HCT116 (cell line): ENCODE measurements around the gene PRKCQ. TPM values are rescaled to one million over a fixed set of nuclear protein-coding genes. Genes with fewer than 3 reads are reported as not detected.

Experiments
- ATAC-seq: fragments of 200-7000 bp; cut with Tn5 transposase; 2 replicates; pipeline ENCODE4 v1.9.1; 2020; ENCODE audit warnings: mild to moderate bottlenecking, moderate library complexity
- BruUV-seq: library from RNA; stranded (reverse); fragments of 400-500 nt; replicated peaks from 2 replicates; lab custom pipeline; 2021; lab: Mats Ljungman, UMichigan
- CTCF ChIA-PET: fragments of 300-600 bp; sonication (Branson Sonifier 250); formaldehyde crosslinking; loops from one replicate; lab custom pipeline; 2021; ENCODE audit warnings: antibody characterized with exemption; lab: Charles Lee
- POLR2A ChIA-PET: fragments of 300-600, 350-600 bp; sonication (Branson Sonifier 250); formaldehyde crosslinking; loops from one replicate; lab custom pipeline; 2021; ENCODE audit warnings: antibody characterized with exemption; lab: Charles Lee
- RAD21 ChIA-PET, 2 experiments: fragments of 300-600 bp; sonication (Branson Sonifier 250); formaldehyde crosslinking; loops; one replicate each; lab custom pipeline; 2023; ENCODE audit warnings: low total read pairs in 2 of 2; ENCODE audit not compliant: uncharacterized antibody in 2 of 2, unreplicated experiment in 2 of 2, low non-redundant PET in 1 of 2; lab: Charles Lee
- DNase-seq: peaks from one replicate; pipeline ENCODE4 v3.0.0-alpha.2; 2010; ENCODE audit warnings: low read depth, low spot score
- H2AFZ ChIP-seq: fragments of 200-600 bp; shearing (Covaris generic), sonication (generic); 2 replicates; pipeline ENCODE4 v1.6.1; 2017; ENCODE audit warnings: low read depth, mixed run types, mixed read lengths, antibody characterized with exemption, low read length; ENCODE audit not compliant: poor library complexity, severe bottlenecking
- H3K27ac ChIP-seq: 2 replicates; pipeline ENCODE4 v1.5.1; 2012; ENCODE audit warnings: low read depth, low read length
- H3K27me3 ChIP-seq: fragments of 200-600 bp; sonication (generic); 2 replicates; pipeline ENCODE4 v1.6.1; 2016; ENCODE audit warnings: mixed run types, low read length, mixed read lengths; ENCODE audit not compliant: insufficient read depth
- H3K36me3 ChIP-seq, 2 experiments: fragments of 200-500 bp in 1 of 2; fragments of 200-600 bp in 1 of 2; sonication (Bioruptor generic) in 1 of 2; sonication (generic) in 1 of 2; 2 replicates each; pipeline versions ENCODE4 v1.5.1 to v1.6.1; 2014 to 2016; ENCODE audit warnings: low read length in 2 of 2, inconsistent platforms in 1 of 2, mixed read lengths in 1 of 2, mixed run types in 1 of 2; ENCODE audit not compliant: insufficient read depth in 2 of 2, control insufficient read depth in 1 of 2
- H3K4me1 ChIP-seq, 2 experiments: fragments of 200-600 bp in 1 of 2; sonication (generic) in 1 of 2; 2 replicates each; pipeline versions ENCODE4 v1.5.1 to v1.6.1; 2012 to 2017; ENCODE audit warnings: low read length in 2 of 2, inconsistent platforms in 1 of 2, mild to moderate bottlenecking in 1 of 2, mixed read lengths in 1 of 2, mixed run types in 1 of 2, moderate library complexity in 1 of 2; ENCODE audit not compliant: insufficient read depth in 2 of 2, control insufficient read depth in 1 of 2
- H3K4me2 ChIP-seq: fragments of 200-600 bp; sonication (generic); 2 replicates; pipeline ENCODE4 v1.6.1; 2017; ENCODE audit warnings: mixed run types, low read length, mixed read lengths
- H3K4me3 ChIP-seq, 2 experiments: fragments of 200-600 bp in 1 of 2; sonication (generic) in 1 of 2; replicated peaks in 1 of 2; 2 replicates each; pipeline ENCODE4 v1.5.1; 2011 to 2016; ENCODE audit warnings: low read length in 2 of 2, control low read depth in 1 of 2, low read depth in 1 of 2, mild to moderate bottlenecking in 1 of 2, mixed read lengths in 1 of 2, mixed run types in 1 of 2
- H3K79me2 ChIP-seq: fragments of 200-600 bp; sonication (generic); 2 replicates; pipeline ENCODE4 v1.6.1; 2017; ENCODE audit warnings: mild to moderate bottlenecking, mixed run types, low read length, moderate library complexity, mixed read lengths; ENCODE audit not compliant: insufficient read depth
- H3K9ac ChIP-seq: fragments of 200-600 bp; sonication (generic); 2 replicates; pipeline ENCODE4 v1.6.1; 2016; ENCODE audit warnings: low read length, mixed read lengths
- H3K9me2 ChIP-seq: fragments of 200-600 bp; sonication (generic), shearing (Covaris generic); 2 replicates; pipeline ENCODE4 v1.6.1; 2017; ENCODE audit warnings: mixed run types, mild to moderate bottlenecking, moderate library complexity; ENCODE audit not compliant: insufficient read depth
- H3K9me3 ChIP-seq, 2 experiments: fragments of 200-500 bp in 1 of 2; fragments of 200-600 bp in 1 of 2; sonication (Bioruptor generic) in 1 of 2; sonication (generic) in 1 of 2; 2 replicates each; pipeline ENCODE4 v1.6.1; 2014 to 2017; ENCODE audit warnings: low read length in 2 of 2, mixed read lengths in 2 of 2, inconsistent platforms in 1 of 2, low read depth in 1 of 2, mild to moderate bottlenecking in 1 of 2, mixed run types in 1 of 2, moderate library complexity in 1 of 2; ENCODE audit not compliant: control insufficient read depth in 1 of 2, insufficient read depth in 1 of 2
- H4K20me1 ChIP-seq: fragments of 200-600 bp; sonication (generic), shearing (Covaris generic); 2 replicates; pipeline ENCODE4 v1.6.1; 2017; ENCODE audit warnings: mixed run types, mild to moderate bottlenecking, moderate library complexity; ENCODE audit not compliant: insufficient read depth
- CBX3 ChIP-seq: IDR thresholded peaks from 2 replicates; pipeline ENCODE4 v1.6.1; 2012; ENCODE audit warnings: low read depth
- EGR1 ChIP-seq: IDR thresholded peaks from 2 replicates; pipeline ENCODE4 v1.6.1; 2012; ENCODE audit warnings: low read depth
- ELF1 ChIP-seq: IDR thresholded peaks from 2 replicates; pipeline ENCODE4 v1.6.1; 2012; ENCODE audit warnings: low read depth, borderline replicate concordance
- JUND ChIP-seq: IDR thresholded peaks from 2 replicates; pipeline ENCODE4 v1.6.1; 2012
- POLR2A ChIP-seq: IDR thresholded peaks from 2 replicates; pipeline ENCODE4 v1.7.0; 2011; ENCODE audit warnings: borderline replicate concordance; ENCODE audit not compliant: insufficient read depth, insufficient read length; ENCODE audit errors: extremely low read depth
- POLR2AphosphoS5 ChIP-seq: IDR thresholded peaks from 2 replicates; pipeline ENCODE4 v1.6.1; 2011; ENCODE audit warnings: mild to moderate bottlenecking, low read depth, low read length, moderate library complexity
- RAD21 ChIP-seq: IDR thresholded peaks from 2 replicates; pipeline ENCODE4 v1.6.1; 2012; ENCODE audit warnings: low read depth, mild to moderate bottlenecking
- SIN3A ChIP-seq: IDR thresholded peaks from 2 replicates; pipeline ENCODE4 v1.6.1; 2012; ENCODE audit warnings: low read depth
- SP1 ChIP-seq: IDR thresholded peaks from 2 replicates; pipeline ENCODE4 v1.6.1; 2012; ENCODE audit warnings: low read depth
- SRF ChIP-seq: IDR thresholded peaks from 2 replicates; pipeline ENCODE4 v1.6.1; 2012; ENCODE audit warnings: low read depth
- YY1 ChIP-seq: IDR thresholded peaks from 2 replicates; pipeline ENCODE4 v1.6.1; 2011; ENCODE audit warnings: low read length, low read depth, moderate library complexity, mild to moderate bottlenecking; ENCODE audit not compliant: insufficient replicate concordance; ENCODE audit errors: extremely low read depth
- ZFX ChIP-seq: fragments of 450-650 bp; IDR thresholded peaks from 2 replicates; pipeline ENCODE4 v1.6.1; 2017
- ZNF274 ChIP-seq: fragments of 200-500 bp; sonication (Bioruptor generic); IDR thresholded peaks from 2 replicates; pipeline ENCODE4 v1.6.1; 2014; ENCODE audit warnings: mild to moderate bottlenecking, low read depth, low read length, inconsistent platforms
- intact Hi-C: fragments of 100-400 bp; cut with micrococcal nuclease; formaldehyde crosslinking; loops from 2 replicates; pipeline ENCODE4 v1.10.0; 2022
- total RNA-seq: library from RNA; stranded (reverse); gene quantifications from one replicate; pipeline ENCODE4 v1.2.1, GENCODE V29; 2021; ENCODE audit not compliant: unreplicated experiment
- TF ChIP-seq, protein P1 (sequence below): IDR thresholded peaks from 2 replicates; pipeline ENCODE4 v1.6.1; 2012
- TF ChIP-seq, protein P2 (sequence below): IDR thresholded peaks from 2 replicates; pipeline ENCODE4 v1.6.1; 2012; ENCODE audit warnings: low read depth

Gene PRKCQ
- total RNA-seq, 1 experiment from 2014 or later, result 0.54 TPM

DNA sequence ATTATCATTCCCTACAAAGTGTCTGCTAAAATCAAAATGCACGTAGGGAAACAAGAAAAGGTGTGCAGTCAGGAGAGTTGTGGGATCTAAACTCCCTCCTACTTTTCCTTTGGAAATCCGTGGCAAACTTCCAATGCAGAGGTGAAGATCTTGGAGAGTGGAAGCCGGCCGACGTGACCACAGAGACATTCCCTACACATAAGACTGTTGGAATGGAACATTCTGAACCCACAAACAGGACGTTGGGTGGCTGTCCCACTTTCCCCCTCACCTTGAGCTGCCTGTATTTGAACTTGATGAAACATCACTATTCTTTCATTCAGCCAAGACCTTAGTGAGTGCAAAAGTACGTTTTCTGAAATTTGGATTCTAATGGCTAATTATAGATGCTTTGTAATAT is 65.9 kb downstream of the PRKCQ start:
- H3K4me1 ChIP-seq, result no peaks in the 10 kb centered on the region
- peaks cover 0 to 5% of the 10 kb centered on the region in 2 experiments; a peak in 1 of 4 replicates for H3K9me3 ChIP-seq
- BruUV-seq, result no TSS peak
- peaks cover 60% of the 10 kb centered on the region for H3K27me3 ChIP-seq
- ATAC-seq (no peak), DNase-seq (no peak)
- CTCF ChIA-PET, result no interaction called here
- H2AFZ ChIP-seq, result no peak overlapping the region
- no peaks in the 10 kb centered on the region for H4K20me1 ChIP-seq
- no peak overlapping the region for H3K27ac ChIP-seq
- POLR2A ChIA-PET, result no interaction called here
- H3K36me3 ChIP-seq, result no peaks in the 10 kb centered on the region
- intact Hi-C loops, result no loop called here
- H3K9me2 ChIP-seq, result no peaks in the 10 kb centered on the region
- H3K79me2 ChIP-seq, result no peaks in the 10 kb centered on the region
- TF ChIP-seq POLR2A (no peak), RAD21 (no peak), ZFX (no peak), YY1 (no peak), EGR1 (no peak), SRF (no peak), JUND (no peak), CBX3 (no peak), ZNF274 (no peak), SP1 (no peak), ELF1 (no peak), SIN3A (no peak), POLR2AphosphoS5 (no peak)
- TF ChIP-seq, protein P1, sequence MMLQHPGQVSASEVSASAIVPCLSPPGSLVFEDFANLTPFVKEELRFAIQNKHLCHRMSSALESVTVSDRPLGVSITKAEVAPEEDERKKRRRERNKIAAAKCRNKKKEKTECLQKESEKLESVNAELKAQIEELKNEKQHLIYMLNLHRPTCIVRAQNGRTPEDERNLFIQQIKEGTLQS, result no peak
- TF ChIP-seq, protein P2, sequence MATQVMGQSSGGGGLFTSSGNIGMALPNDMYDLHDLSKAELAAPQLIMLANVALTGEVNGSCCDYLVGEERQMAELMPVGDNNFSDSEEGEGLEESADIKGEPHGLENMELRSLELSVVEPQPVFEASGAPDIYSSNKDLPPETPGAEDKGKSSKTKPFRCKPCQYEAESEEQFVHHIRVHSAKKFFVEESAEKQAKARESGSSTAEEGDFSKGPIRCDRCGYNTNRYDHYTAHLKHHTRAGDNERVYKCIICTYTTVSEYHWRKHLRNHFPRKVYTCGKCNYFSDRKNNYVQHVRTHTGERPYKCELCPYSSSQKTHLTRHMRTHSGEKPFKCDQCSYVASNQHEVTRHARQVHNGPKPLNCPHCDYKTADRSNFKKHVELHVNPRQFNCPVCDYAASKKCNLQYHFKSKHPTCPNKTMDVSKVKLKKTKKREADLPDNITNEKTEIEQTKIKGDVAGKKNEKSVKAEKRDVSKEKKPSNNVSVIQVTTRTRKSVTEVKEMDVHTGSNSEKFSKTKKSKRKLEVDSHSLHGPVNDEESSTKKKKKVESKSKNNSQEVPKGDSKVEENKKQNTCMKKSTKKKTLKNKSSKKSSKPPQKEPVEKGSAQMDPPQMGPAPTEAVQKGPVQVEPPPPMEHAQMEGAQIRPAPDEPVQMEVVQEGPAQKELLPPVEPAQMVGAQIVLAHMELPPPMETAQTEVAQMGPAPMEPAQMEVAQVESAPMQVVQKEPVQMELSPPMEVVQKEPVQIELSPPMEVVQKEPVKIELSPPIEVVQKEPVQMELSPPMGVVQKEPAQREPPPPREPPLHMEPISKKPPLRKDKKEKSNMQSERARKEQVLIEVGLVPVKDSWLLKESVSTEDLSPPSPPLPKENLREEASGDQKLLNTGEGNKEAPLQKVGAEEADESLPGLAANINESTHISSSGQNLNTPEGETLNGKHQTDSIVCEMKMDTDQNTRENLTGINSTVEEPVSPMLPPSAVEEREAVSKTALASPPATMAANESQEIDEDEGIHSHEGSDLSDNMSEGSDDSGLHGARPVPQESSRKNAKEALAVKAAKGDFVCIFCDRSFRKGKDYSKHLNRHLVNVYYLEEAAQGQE, result no peak
- RAD21 ChIA-PET, result no interaction called here
- H3K4me3 ChIP-seq, result no peak overlapping the region
- no peak overlapping the region for H3K9ac ChIP-seq
- H3K4me2 ChIP-seq, result no peak overlapping the region
